GM19238 (cell line): ENCODE measurements around the gene GCNT2.
"Not testable (repeated sequence)": the region's sequence is repeated elsewhere in the genome, so short reads cannot be mapped to it uniquely, and the experiment has no call there.

Experiments
- DNase-seq: peaks from one replicate; pipeline ENCODE4 v3.0.0; 2011; ENCODE audit warnings: low spot score; ENCODE audit not compliant: insufficient read length

Gene GCNT2

DNA sequence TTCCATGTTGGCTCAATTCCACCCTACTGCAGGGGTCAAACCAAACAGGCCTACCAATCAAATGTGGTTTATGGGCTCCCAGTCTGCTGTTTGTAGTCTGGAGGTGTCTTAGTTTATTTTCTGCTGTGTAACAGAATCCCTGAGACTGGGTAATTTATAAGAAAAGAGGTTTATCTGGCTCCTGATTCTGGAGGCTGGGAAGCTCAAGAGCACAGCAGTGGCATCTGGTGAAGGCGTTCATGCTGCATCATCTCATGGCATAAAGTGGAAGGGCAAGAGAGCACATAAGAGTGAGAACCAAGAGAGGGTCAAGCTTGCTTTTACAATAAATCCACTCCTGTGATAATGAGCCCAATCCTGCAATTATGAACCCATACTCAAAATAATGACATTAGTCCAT is 87.9 kb downstream of the GCNT2 start:
- no peak for DNase-seq

DNA sequence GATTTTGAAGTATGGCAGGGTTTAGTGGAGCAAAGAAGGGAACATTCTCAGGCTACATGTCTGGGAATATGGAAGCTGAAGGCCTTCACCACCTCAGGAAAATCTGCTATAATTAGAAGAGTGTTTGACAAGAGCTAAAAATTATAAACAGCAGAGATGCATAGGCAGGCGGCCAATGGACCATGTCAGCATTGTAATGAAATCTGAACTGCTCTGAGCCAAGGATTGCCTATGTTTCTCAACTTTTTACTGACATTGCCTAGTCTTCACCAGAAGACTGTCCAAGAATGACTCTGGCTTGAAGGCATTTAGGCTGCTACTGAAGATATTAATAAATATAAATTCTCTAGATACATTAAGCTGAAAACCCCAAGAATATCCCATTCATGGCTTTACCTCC is 89.1 kb downstream of the GCNT2 start:
- no peak for DNase-seq

DNA sequence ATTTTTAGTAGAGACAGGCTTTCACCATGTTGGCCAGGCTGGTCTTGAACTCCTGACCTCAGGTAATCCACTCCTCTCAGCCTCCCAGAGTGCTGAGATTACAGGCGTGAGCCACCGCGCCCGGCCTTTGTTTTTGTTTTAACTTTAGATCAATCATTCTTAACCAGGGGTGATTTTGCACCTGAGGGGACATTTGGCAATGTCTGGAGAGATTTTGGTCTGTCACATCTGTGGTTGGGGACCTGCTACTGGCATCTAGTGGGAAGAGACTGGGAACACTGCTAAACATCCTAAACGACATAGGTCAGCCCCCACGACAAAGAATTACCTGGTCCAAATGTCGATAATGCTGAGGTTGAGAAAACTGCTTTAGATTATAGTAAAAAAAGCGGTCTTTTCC is 91.0 kb downstream of the GCNT2 start:
- DNase-seq: no peak

DNA sequence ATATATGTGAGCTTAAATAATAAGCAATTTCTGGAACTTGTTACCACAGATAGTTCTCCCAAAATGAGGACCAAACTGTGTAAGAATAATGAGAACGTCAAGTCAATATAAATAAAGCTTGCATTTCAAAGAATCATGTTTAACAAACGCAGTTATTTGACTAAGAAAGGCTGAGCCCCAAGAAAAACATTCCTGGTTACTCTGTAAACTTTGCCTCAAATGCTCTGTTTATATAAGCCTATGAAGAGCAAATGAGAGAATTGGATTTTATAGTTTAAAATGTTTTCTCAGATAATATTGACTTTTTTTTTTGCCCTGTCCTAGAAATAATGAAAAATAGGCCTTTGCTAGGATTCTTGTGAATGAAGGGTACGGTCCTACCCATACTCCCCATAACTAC is 91.9 kb downstream of the GCNT2 start:
- DNase-seq: no peak

DNA sequence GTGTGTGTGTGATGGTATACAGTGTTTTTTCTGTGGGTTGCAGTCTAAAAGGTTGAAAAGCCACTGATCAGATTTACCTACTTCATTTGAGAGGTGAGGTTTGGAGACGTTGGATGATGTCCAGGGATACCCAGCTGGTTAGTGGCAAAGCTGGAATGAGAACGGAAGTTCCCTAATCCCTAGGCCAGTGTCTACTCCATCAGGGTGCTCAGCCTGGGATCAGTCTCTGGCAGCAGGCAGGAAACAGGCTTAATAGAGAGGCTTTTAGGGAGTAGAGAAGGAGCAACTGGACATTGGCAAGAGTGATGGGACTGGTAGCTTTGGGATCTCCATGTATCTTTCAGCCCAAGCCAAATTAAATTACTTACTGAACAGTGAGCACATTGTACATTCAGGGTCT is 92.6 kb downstream of the GCNT2 start:
- DNase-seq: no peak

DNA sequence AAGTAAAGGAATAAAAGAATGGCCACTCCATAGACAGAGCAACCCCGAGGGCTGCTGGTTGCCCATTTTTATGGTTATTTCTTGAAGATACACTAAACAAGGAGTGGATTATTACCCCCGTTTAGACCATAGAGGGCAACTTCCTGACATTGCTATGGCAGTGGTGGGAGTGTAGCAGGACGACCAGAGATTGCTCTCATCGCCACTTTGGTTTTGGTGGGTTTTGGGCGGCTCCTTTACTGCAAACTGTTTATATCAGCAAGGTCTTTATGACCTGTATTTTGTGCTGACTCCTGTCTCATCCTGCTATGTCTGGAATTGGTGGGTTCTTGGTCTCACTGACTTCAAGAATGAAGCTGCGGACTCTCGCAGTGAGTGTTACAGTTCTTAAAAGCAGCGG is 94.5 kb downstream of the GCNT2 start:
- no peak for DNase-seq

DNA sequence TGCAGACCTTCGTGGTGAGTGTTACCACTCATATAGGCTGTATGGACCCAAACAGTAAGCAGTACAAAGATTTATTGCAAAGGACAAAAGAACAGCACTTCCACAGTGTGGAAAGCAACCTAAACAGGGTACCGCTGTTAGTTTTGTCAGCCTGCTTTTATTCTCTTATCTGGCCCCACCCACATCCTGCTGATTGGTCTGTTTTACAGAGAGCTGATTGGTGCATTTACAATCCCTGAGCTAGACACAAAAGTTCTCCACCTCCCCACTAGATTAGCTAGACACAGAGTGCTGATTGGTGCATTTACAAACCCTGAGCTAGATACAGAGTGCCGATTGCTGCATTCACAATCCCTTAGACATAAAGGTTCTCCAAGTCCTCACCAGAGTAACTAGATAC is 95.1 kb downstream of the GCNT2 start:
- DNase-seq: not testable (repeated sequence)

DNA sequence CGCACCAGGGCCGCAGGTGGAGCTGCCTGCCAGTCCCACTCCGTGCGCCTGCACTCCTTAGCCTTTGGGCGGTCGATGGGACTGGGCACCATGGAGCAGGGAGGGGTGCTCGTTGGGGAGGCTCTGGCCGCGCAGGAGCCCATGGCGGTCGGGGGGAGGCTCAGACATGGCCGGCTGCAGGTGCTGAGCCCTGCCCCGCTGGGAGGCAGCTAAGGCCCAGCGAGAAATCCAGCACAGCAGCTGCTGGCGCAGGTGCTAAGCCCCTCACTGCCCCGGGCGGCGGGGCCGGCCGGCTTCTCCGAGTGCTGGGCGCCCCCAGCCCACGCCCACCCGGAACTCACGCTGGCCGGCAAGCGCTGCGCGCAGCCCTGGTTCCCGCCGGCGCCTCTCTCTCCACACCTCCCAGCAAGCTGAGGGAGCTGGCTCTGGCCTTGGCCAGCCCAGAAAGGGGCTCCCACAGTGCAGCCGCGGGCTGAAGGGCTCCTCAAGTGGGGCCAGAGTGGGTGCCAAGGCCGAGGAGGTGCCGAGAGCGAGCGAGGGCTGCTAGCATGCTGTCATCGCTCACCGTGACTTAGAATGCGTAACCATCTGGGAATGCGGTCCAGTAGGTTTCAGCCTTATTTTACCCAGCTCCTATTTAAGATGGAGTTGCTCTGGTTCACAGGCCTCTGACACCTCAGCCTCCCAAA is 96.0 kb downstream of the GCNT2 start:
- no peak for DNase-seq

DNA sequence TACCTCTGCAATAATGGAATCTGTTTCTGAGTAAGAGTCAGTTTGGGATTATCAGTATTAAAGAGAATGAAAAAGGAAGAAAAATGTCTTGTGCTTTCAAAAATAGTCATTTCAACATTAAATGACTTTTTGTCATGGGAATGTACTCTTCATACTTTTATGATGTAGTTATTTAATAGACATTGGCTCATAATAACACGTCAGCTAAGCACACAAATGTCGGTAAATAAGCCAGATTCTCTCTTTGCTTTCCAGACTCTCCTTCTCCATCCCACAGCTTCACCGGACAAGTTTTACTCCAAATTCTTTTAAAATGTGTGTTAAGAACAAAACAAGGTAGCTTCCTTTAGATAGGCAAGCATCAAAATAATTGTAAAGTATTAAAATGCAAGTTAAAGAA is 97.3 kb downstream of the GCNT2 start:
- no peak for DNase-seq

DNA sequence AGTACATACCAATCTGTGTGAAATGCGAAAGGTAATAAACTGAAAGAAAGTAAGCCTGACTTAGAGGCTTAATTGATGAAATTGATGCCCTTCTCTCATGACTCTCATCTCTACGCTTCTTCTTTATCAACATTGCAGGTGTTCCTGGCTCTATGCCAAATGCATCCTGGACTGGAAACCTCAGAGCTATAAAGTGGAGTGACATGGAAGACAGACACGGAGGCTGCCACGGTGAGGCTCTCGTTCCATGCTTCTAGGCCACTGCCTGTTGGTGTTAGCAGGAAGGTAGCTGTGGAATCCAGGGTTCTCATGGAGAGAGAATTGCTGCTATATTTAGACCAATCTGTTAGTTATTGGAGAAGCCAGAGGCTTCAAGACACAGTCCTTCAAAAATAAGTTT is 100.1 kb downstream of the GCNT2 start:
- no peak for DNase-seq

DNA sequence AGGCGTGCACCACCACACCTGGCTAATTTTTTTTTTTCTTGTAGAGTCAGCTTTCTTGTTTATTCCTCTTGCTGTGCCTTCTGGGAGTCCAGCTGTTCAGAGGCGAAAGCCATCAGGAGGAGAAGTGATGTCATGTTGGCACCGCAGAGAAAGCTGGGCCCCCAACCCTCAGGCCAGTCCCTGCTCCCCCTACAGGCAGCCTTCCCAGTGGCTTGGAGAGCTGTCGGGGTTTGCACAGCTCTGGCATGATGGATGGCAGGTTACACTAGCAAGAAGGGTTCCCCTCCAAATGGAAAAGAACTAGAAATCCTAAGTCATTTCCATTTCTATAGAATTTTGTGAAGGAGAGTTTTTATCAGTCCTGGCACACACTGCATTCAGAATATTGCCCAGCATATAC is 100.7 kb downstream of the GCNT2 start:
- no peak for DNase-seq

DNA sequence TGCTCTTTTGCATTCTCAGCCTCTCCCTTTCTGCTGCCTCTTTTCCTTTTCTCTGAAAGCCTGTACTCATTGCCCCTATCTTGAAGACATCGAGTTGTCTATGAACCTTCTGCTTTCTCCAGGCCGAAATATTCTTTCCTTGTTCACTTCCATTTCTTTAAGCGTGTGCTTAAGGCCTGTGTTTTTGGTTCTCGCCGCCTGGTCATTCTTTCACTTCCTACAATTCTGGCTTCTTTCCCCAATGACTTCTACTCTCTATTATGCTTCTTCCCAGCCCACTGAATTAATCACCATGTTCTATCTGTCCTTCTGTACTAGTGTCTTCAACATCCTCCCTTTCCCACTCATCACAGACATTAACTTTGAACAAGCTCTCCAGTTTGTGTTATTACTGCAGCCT is 103.7 kb downstream of the GCNT2 start:
- DNase-seq: no peak

DNA sequence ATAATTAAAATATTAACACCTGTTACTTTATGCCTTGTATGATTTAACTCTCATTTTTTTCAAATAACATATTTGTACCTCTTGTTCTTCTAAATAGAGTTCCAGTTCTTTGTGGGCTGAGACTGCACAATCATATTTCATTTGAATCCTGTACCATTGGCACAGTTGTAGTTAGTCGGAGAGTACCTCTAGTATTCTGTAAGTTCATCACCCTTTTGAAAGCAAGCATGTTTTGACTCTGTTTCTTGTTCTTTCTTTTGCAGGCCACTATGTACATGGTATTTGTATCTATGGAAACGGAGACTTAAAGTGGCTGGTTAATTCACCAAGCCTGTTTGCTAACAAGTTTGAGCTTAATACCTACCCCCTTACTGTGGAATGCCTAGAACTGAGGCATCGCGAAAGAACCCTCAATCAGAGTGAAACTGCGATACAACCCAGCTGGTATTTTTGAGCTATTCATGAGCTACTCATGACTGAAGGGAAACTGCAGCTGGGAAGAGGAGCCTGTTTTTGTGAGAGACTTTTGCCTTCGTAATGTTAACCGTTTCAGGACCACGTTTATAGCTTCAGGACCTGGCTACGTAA is 105.1 kb downstream of the GCNT2 start:
- no peak for DNase-seq

DNA sequence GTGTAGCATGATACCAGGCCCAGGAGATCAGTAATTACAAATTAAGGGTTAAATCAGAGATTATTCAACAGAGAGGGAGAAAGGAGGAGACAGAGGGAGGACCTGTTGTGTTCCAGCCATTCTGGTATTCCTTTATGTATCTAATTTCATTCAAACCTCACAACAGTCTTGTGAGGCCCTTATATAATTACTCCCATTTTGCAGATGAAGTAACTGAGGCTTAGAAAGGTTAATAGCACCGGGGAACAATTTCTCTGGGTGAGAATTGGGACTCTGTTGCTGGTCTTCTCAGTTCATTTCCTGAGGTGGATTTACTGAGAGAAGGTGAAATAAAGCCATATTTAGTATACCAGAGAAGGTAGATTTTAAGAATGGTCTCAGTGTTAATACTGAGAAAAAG is 106.6 kb downstream of the GCNT2 start:
- DNase-seq: no peak

DNA sequence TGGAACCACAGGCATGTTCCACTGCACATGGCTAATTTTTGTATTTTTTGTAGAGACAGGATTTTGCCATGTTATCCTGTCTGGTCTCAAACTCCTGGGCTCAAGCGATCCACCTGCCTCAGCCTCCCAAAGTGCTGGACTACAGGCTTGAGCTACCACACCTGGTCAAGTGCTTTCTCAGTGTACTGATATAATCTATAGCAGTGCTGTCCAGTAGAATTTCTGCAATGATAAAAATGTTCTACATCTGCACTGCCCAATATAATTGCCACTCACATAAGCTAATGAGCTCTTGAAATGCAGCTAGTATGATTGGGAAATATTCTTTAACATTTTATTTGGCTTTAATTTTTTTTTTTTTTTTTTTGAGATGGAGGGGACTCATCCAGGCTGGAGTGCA is 109.0 kb downstream of the GCNT2 start:
- no peak for DNase-seq

DNA sequence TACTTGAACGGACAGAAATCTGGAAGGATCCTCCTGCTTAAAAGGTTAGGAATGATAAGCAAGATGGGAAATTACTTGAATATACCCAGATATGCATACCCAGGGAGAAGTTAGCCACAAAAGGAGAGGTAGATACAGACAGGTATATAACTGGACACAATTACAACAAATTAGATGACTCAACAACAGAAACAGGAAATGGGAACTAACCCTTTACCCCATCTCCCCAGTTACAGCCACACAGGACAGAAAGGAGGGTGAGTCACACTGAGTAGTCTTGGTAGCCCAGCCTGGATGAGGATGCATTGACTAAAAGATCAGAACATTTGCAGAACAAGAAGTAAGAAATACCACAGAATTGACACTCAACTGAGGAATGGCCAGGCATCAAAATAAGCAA is 112.1 kb downstream of the GCNT2 start:
- DNase-seq: peak; percentile 9

DNA sequence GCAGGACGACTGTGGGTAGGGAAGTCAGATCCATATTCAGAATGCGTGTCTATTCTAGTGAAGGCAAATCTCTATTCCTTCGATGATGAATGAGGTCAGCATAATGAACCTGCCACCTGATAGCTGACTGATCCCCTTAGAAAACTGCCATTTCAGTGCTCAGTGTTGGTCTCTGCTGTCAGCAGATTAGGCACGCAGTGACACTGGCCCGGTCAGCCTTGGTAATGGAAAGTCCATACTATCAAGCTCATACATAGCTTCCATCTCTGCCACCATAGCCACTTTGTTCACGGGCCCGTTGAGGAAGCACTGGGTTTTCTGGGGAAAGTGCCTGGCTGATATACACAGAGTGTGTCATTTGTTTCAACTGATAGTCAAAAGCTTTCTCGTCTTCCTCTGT is 119.3 kb downstream of the GCNT2 start:
- DNase-seq: no peak

DNA sequence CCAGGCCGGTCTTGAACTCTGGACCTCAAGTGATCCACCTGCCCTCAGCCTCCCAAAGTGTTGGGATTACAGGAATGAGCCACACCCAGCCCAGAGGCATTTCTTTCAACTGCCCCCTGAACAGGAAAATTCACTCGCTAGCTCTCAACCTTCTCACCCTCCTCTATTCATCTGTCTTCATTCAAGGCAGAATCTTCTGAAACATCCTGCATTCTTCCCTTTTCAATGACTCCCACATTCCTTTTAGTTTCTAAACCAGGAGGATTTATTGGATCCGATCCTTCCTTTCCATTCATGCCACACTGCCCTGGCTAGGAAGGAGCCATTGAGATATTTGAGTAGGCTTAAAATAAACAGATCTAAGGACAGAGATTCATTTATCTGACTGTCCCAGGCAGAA is 120.4 kb downstream of the GCNT2 start:
- DNase-seq: no peak

DNA sequence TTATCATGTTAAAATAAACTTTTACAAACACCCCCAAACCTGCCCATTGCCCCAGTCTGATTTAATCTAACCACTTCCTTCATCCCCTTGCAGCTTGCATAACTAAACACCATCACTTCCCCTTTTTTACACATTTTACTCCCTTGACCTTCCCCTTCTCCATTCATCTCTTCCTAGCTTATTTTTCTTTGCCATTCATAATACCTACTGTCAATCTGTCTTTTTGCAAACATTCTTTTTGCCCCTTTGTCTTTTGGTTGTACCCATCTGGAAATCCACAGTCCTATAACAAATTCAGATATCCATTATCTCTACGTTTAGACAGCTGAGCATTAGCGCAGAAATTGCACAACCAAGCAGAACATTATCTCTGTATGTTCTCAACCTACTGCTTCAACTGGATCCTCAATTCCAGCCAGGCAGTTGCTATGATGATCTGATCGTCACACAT is 122.1 kb downstream of the GCNT2 start:
- peak; percentile 13 for DNase-seq

DNA sequence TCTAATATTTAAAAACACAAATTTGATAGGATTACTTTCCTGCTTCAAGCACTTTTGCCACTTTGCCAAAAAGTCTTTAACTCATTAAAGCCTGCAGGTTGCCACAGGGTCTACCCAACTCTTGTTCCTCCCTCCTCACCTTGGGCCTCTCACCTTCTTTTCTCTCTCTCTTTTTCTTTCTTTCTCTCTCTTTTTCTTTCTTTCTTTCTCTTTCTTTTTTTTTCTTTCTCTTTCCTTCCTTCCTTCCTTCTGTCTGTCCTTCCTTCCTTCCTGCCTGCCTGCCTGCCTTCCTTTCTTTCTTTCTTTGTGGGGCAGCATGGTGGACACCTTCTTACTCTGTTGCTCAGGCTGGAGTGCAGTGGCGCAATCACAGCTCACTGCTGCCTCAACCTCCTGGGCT is 123.1 kb downstream of the GCNT2 start:
- no peak for DNase-seq

DNA sequence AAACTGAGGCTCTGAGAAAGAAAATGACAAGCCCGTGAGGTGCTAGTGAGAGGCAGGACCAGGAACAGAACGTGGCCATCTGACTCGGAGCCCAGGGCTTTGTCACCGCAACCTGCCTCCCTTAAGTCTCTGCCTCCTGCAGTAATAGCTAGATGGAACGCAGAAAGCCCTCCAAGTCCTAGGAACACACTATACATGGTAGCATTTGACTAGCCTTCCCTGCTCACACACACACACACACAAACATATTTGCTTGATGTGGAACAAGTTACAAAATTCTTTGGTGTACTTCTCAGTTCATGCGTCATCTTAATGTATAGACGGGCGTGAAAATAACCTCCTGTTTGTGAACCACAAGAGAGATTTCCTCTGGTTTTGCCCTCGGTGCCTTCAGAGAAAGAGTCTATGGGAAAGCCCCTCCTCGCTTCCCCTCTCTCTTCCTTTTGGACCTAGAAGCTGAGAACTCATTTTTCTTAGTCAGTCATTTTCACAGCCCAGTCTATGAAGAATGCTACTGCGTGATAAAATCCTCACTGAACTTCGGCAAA is 134.4 kb downstream of the GCNT2 start:
- no peak for DNase-seq

DNA sequence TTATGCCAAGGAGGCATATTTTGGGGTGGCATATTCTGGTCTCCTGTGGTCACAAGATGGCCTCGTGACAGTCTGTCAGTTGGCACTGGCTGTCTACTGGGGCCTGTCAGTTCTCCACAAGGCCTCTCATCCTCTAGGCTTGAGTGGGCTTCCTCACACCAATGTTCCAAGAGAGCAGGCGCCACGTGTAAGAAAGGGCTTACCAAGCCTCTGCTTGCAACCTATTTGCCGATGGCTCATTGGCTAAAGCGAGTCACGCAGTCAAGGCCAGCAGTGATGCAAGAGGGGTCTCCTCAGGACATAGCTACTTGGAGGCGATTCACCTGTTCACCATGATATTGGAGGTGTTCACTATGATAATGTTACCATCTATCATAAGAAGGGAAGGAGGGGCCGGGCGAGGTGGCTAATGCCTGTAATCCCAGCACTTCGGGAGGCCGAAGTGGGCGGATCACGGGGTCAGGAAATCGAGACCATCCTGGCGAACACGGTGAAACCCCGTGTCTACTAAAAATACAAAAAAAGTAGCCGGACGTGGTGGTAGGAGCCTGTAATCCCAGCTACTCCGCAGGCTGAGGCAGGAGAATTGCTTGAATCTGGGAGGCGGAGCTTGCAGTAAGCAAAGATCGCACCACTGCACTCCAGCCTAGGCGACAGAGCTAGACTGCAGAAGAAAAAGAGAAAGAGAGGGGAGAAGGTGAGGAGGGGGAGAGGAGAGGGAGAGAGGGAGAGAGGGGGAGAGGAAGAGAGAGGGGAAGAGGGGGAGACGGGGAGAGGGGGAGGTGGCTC is 138.0 kb downstream of the GCNT2 start:
- no peak for DNase-seq
